ENCODE data around the gene ZMYND8.

- TF ChIP-seq FOXK2 (IDR thresholded peaks at IDR 0.05) (no peak), LEF1 (IDR thresholded peaks at IDR 0.05; ENCODE audit: borderline replicate concordance) (no peak), ARNT (IDR thresholded peaks at IDR 0.05) (no peak), HDGF (IDR thresholded peaks at IDR 0.05; ENCODE audit: borderline replicate concordance) (no peak), PKNOX1 (IDR thresholded peaks at IDR 0.05) (no peak), ELF4 (IDR thresholded peaks at IDR 0.05) (no peak), CTBP1 (IDR thresholded peaks at IDR 0.05; ENCODE audit: borderline replicate concordance) (no peak), SUZ12 (IDR thresholded peaks at IDR 0.05) (no peak), BHLHE40 (IDR thresholded peaks at IDR 0.05; ENCODE audit: borderline replicate concordance) (no peak), FOXA1 (IDR thresholded peaks at IDR 0.05) (no peak), NFRKB (IDR thresholded peaks at IDR 0.05) (no peak)
Observed at GRCh38 chr20:47311967-47312681, 44.4 kb downstream of the ZMYND8 start.
